NOMO-1 (cell line): ENCODE measurements around the gene PCP4.

Source experiments
- DNase-seq, 2 experiments: peaks; one replicate each; lab custom pipeline; 2025; ENCODE audit not compliant: unreplicated experiment in 2 of 2; lab: John Stamatoyannopoulos, UW

PCP4 gene

GRCh38 chr21:39969691-39970364, 102.6 kb downstream of the PCP4 start:
- DNase-seq: no peak

GRCh38 chr21:39971956-39972355, 104.7 kb downstream of the PCP4 start:
- DNase-seq: no peak

- DNase-seq: no peak
These were observed 105.2 kb downstream of the PCP4 start for GRCh38 chr21:39972471-39972870.

GRCh38 chr21:39972976-39973770, 105.9 kb downstream of the PCP4 start:
- no peak for DNase-seq

- DNase-seq: no peak
These were observed 109.6 kb downstream of the PCP4 start for GRCh38 chr21:39976800-39977199.
